Right forelimb (tissue), 1 donor: ENCODE results near the gene NRIP1.
"Not testable (repeated sequence)": the region's sequence is repeated elsewhere in the genome, so short reads cannot be mapped to it uniquely, and the experiment has no call there.

ENCODE experiments used
- DNase-seq: peaks from one replicate; pipeline ENCODE4 v3.0.0-alpha.2; 2018

Gene NRIP1

DNA sequence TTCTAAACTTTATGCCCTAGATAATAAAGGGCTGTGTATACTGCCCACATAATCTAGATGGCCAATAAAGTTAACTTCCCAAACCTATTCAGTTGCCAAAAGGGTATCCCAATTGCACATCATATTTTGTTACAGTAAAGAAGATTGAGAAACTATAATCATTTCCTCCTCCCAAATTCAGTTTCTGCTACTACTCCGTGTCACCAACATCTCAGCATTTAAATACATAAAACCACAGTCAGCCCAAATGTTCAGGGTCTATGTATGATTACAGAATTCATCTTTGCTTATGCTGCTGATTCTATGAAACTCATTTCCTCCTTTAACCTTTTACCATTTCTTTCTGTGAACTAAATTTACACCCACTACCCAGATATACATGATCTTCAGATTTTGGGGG lies 28.6 kb downstream of the NRIP1 start:
- DNase-seq = no peak

DNA sequence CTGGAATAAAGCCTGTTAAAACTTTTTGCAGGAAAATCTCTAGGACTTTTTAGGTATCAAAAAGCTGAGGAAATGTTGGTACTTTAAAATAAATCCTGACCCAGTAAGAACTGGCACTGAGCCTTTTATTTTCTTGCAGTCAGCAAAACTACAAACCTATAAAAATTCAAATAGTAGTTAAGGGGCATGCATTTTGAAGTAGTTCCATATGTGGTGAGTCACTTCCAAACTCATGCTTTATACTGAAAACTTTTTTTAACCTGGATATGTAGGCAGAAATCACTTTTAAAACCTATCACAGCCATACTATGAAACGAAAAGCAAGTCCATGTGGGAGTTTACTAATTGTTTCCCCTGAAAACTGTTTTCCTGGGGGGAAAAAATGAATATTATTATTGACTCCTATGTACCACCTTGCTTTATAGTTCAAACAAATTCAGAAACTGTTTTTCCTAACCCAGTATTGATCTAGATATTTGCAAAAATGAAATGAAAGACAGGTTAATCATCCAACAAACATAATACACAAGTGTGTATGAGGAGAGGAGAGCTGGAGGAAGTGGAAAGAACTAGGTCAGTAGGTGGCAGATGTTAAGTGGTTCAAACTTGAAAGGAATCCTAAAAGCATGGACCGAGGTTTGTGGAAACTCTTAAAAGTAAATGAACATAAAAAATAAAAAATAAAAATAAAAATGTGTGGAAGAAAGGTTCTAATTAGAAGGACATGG lies 30.5 kb downstream of the NRIP1 start:
- no peak for DNase-seq

GRCh38 chr21:15031790-15032357 lies 32.9 kb downstream of the NRIP1 start:
- DNase-seq = no peak

DNA sequence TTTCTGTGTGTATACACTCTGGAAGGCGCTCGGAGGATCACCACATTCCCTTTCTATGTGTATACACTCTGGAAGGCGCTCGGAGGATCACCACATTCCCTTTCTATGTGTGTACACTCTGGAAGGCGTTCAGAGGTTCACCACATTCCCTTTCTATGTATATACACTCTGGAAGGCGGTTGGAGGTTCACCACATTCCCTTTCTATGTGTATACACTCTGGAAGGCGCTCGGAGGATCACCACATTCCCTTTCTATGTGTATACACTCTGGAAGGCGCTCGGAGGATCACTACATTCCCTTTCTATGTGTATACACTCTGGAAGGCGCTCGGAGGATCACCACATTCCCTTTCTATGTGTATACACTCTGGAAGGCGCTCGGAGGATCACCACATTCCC lies 33.4 kb downstream of the NRIP1 start:
- not testable (repeated sequence) for DNase-seq

- DNase-seq = not testable (repeated sequence)
These were observed 33.9 kb downstream of the NRIP1 start for GRCh38 chr21:15030861-15031260.

DNA sequence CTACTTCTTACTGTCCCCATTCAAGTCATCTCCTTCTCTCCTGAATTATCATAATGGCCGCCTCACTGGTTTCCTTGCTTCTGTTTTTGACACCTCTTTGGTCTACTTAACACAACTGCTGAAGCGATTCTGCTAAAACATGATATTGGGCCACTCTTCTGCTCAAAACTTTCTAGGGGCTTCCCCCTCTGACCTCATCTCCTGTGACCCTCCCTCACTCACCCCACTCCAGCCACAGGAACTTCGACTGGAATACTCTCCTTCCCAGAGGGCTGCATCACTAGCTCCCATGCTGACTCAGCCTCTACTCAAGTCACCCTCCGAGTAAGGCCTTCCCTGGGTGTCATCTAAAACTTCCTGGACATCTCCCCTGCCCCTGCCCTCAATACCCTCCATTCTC lies 35.7 kb downstream of the NRIP1 start:
- no peak for DNase-seq

GRCh38 chr21:15028186-15028585 lies 36.6 kb downstream of the NRIP1 start:
- DNase-seq = no peak

DNA sequence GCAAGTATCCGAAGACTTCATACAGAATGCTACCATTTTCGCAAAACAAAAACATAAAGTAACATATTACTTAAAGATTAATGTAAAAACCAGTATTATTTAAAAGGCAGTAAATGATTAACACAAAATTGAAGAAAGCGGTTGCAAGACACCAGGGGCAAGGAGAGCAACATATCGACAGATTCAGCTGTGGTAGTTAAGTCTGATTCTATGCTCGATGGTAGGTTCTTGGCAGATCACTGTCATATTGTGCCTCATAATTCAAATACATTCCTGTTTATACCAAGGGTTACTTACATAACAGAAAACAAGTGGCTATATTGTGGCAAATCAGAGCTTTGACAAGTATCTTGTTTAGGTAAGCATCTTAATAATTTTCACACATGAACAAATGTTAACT lies 37.7 kb downstream of the NRIP1 start:
- no peak for DNase-seq

DNA sequence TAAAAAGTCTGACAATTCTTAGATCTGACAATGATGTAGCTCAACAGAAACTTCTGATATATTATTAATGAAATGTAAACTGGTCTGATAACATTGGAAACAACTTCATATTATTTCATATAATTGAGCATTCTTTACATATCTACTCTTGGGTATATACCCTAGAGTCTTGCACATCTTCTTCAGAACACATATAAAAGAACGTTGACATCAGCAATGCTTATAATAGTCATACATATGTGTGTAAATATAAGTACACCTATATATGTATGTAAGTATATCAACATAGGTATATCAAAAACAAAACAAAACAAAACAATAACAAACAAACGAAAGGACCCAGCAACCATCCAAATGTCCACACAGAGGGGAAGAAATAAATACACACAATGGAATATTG lies 38.4 kb downstream of the NRIP1 start:
- no peak for DNase-seq

- no peak for DNase-seq
These were observed 41.0 kb downstream of the NRIP1 start for GRCh38 chr21:15023776-15024175.

- DNase-seq = no peak
These were observed 42.1 kb downstream of the NRIP1 start for GRCh38 chr21:15022608-15023261.

DNA sequence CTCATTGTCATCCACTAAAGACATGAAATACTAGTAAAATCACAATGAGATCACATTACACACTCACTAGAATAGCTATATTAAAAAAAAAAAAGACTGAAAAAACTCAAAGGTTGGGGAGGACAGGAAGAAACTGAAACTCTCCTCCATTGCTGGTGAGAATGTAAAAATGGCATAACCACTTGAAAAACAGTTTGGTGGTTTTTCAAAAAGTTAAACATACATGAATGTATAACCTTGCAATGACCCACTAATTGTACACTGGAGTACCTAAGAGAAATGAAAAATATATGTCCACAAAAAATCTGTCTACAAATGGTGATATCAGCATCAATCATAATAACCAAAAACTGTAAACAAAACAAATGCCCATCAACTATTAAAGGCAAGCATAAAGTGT lies 44.0 kb downstream of the NRIP1 start:
- DNase-seq = no peak

DNA sequence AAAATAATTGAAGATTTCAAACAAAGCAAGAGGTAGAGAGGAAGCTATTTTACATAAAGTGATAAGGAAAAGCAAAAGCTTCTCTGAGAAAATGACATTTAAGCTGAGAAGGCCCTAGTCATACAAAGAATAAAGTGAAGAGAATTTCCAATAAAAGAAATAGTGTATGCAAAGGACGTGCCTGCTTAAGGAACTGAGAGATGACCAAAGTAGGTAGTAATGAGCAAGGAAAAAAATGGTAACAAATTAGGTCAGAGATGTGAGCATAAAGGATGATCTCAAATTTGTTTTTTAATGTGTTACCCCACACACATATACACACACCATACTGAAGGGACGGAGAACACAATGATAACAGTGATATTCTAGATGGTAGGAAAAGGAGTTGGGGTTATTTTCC lies 46.4 kb downstream of the NRIP1 start:
- no peak for DNase-seq

GRCh38 chr21:15015622-15016471 lies 49.0 kb downstream of the NRIP1 start:
- no peak for DNase-seq

DNA sequence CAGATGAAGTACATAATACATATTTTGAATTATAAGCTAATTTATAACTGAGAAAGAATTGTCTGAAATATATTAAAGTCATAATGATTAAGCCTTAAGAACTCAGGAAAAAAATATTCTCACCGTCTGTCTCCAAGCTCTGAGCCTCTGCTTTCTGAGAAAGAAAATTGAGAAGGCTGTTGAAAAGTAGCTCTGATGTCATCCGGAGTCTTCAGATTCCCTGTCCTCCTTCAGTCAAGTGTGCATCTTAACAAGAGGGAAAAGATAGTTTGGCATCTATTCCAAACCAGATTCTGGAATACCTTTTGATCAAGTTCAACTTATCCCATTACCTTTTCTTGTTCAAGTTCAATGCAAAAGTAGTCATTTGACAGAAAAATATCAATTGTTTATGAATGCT lies 50.6 kb downstream of the NRIP1 start:
- no peak for DNase-seq

- no peak for DNase-seq
These were observed 52.8 kb downstream of the NRIP1 start for GRCh38 chr21:15011967-15012366.

DNA sequence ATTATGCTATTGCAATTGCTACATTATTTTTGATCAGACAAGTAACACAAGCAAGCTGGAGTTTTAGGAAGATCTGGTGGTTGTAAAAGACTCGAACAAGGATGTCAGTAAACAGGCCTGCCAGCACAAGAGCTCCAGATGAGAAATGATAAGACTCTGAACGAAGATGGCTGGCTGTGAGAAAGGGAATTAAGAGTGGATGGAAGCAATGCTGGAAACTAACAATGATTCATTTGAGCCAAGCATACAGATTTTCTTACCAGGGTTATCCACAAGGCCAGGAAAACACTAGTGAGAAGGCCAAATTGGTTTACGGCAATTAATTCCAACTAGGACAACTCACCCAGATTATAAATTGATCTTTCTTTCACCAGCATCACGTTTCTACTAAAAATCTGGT lies 54.2 kb downstream of the NRIP1 start:
- DNase-seq = no peak

GRCh38 chr21:15009837-15010363 lies 54.9 kb downstream of the NRIP1 start:
- DNase-seq = no peak

DNA sequence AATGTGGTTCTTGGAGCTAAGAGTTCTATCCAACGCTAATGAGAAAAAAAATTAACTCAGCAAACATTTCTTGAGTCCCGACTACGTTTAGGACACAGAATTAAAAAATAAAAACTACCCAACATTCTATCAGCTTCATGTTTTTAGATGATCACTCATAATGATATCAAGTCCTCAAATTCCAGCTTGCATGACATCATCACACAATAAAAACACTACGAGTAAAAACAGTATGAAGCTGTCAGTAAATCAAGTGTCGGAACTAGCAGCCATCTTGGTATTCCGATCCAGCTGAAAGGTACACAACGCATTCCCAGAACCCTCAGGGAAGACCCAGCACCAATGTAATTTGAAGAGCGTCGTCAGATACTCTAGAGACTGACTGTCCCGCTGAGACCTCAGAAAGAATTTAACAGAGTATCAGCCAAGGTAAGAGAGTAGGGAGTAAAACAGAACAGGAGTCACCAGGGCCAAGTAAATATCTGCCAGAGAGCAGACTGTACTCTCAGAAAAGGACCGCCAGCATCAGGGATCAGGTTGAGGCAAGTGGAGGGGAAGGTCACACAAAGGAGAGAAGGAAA lies 57.0 kb downstream of the NRIP1 start:
- DNase-seq = no peak

- DNase-seq = no peak
These were observed 58.1 kb downstream of the NRIP1 start for GRCh38 chr21:15006594-15007230.

DNA sequence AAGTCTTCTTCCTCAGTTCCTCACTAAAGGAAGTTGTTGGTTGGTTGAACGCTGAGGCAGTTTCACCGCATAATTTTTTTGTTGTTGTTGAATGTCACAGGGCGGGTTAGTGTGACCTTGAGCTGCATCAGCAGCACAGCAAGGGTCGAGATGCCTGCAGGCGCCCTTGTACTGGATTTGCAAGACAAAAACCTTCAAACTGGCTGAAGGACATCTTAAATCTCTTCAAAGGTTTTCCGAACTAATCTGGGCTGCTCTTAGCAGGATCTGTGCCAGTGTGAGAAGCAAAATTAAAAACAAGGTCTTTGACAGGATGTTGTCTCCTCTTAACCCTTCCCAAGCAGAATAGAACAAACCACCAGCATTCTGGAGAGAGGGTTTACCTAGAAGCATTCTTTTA lies 59.4 kb downstream of the NRIP1 start:
- DNase-seq = no peak

DNA sequence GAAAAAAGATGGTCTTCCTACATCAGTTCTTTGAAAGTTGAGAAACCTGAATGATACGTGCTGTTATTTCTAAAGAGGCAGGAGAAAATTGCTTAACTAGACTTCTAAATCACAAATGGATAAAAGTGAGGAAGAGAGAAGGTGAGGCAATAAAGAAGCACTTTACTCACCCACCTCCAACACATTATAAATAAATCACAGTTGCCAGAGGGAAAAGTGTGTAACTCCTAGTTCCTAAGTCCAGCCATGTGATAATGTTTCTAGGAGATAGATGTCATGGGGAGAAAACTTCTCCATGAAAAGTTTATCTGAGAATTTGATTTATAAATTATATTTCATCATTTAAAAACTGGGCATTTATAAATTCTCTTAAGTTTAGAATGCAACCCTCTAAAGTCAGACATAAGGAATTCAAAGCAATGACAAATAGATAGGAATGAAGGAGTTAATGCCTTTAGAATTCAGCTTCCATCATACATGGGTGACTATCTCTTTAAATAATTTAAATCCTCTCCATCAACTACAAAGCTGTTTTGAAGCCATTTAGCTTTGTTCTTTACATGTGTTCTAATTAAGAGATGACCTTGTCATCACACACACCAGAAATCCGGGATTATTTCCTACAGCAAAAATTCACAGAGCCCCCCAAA lies 60.0 kb downstream of the NRIP1 start:
- DNase-seq = no peak
